ENCODE results near the gene LIPH.
"Not testable (repeated sequence)": the region's sequence is repeated elsewhere in the genome, so short reads cannot be mapped to it uniquely, and the experiment has no call there.

Gene LIPH

GRCh38 chr3:185479373-185479945, 72.9 kb downstream of the LIPH start:
- Histone ChIP-seq H3K9me2 (replicated peaks; ENCODE audit: low read depth, low read length) (no peaks in the 10 kb centered on the region), H3K9me3 (ENCODE audit: insufficient read depth, low read depth, low read length) (no peaks in the 10 kb centered on the region), H3K79me2 (ENCODE audit: insufficient read depth, low read length) (no peaks in the 10 kb centered on the region), H3K4me1 (ENCODE audit: insufficient read depth, low read length, poor library complexity, severe bottlenecking) (peaks cover 7% of the 10 kb centered on the region), H3K4me2 (ENCODE audit: low read depth, low read length, poor library complexity, severe bottlenecking) (no peak overlapping the region), H3K27me3 (ENCODE audit: insufficient read depth, low read length, poor library complexity, severe bottlenecking) (no peaks in the 10 kb centered on the region), H3F3A (ENCODE audit: low read depth) (no peaks in the 10 kb centered on the region), H3K36me3 (ENCODE audit: insufficient read depth, low read length) (no peaks in the 10 kb centered on the region), H3K9ac (ENCODE audit: low read depth, low read length, poor library complexity, severe bottlenecking) (no peak overlapping the region), H4K20me1 (ENCODE audit: insufficient read depth, low read length, poor library complexity, severe bottlenecking) (no peaks in the 10 kb centered on the region), H3K4me3 (ENCODE audit: low read length, poor library complexity, severe bottlenecking) (no peak overlapping the region), H2AFZ (ENCODE audit: low read length) (no peak overlapping the region)
- TF ChIP-seq CTCF (conservative IDR thresholded peaks at IDR 0.05; ENCODE audit: low read length) (no peak), EZH2phosphoT487 (IDR thresholded peaks at IDR 0.05; ENCODE audit: borderline replicate concordance) (no peak)

GRCh38 chr3:185477316-185477715, 75.1 kb downstream of the LIPH start:
- Histone ChIP-seq H3K4me3 (ENCODE audit: low read length, poor library complexity, severe bottlenecking) (no peak overlapping the region), H3K36me3 (ENCODE audit: insufficient read depth, low read length) (no peaks in the 10 kb centered on the region), H3K4me1 (ENCODE audit: insufficient read depth, low read length, poor library complexity, severe bottlenecking) (no peaks in the 10 kb centered on the region), H2AFZ (ENCODE audit: low read length) (no peak overlapping the region), H4K20me1 (ENCODE audit: insufficient read depth, low read length, poor library complexity, severe bottlenecking) (no peaks in the 10 kb centered on the region), H3K9me3 (ENCODE audit: insufficient read depth, low read depth, low read length) (no peaks in the 10 kb centered on the region), H3K9me2 (replicated peaks; ENCODE audit: low read depth, low read length) (no peaks in the 10 kb centered on the region), H3K27me3 (ENCODE audit: insufficient read depth, low read length, poor library complexity, severe bottlenecking) (no peaks in the 10 kb centered on the region), H3K79me2 (ENCODE audit: insufficient read depth, low read length) (no peaks in the 10 kb centered on the region), H3K9ac (ENCODE audit: low read depth, low read length, poor library complexity, severe bottlenecking) (no peak overlapping the region), H3K4me2 (ENCODE audit: low read depth, low read length, poor library complexity, severe bottlenecking) (no peak overlapping the region), H3F3A (ENCODE audit: low read depth) (no peaks in the 10 kb centered on the region)
- TF ChIP-seq EZH2phosphoT487 (IDR thresholded peaks at IDR 0.05; ENCODE audit: borderline replicate concordance) (no peak), CTCF (conservative IDR thresholded peaks at IDR 0.05; ENCODE audit: low read length) (no peak)

GRCh38 chr3:185474922-185475321, 77.5 kb downstream of the LIPH start:
- not testable (repeated sequence) for H2AFZ ChIP-seq (ENCODE audit: low read length); H3K4me2 ChIP-seq (ENCODE audit: low read depth, low read length, poor library complexity, severe bottlenecking); H3K4me3 ChIP-seq (ENCODE audit: low read length, poor library complexity, severe bottlenecking); H3K9me3 ChIP-seq (ENCODE audit: insufficient read depth, low read depth, low read length); H4K20me1 ChIP-seq (ENCODE audit: insufficient read depth, low read length, poor library complexity, severe bottlenecking); H3F3A ChIP-seq (ENCODE audit: low read depth); H3K27me3 ChIP-seq (ENCODE audit: insufficient read depth, low read length, poor library complexity, severe bottlenecking); H3K9ac ChIP-seq (ENCODE audit: low read depth, low read length, poor library complexity, severe bottlenecking); H3K4me1 ChIP-seq (ENCODE audit: insufficient read depth, low read length, poor library complexity, severe bottlenecking); H3K79me2 ChIP-seq (ENCODE audit: insufficient read depth, low read length); H3K36me3 ChIP-seq (ENCODE audit: insufficient read depth, low read length); H3K9me2 ChIP-seq (replicated peaks; ENCODE audit: low read depth, low read length)

- TF ChIP-seq CTCF (conservative IDR thresholded peaks at IDR 0.05; ENCODE audit: low read length): no peak
- no peak for TF ChIP-seq EZH2phosphoT487 (IDR thresholded peaks at IDR 0.05; ENCODE audit: borderline replicate concordance)
- H3K4me3 ChIP-seq (ENCODE audit: low read length, poor library complexity, severe bottlenecking): no peak overlapping the region
These were observed 79.0 kb downstream of the LIPH start for GRCh38 chr3:185473290-185473815.

More at GRCh38 chr3:185473290-185473815, 79.0 kb downstream of the LIPH start:
- Histone ChIP-seq H3K9ac (ENCODE audit: low read depth, low read length, poor library complexity, severe bottlenecking) (no peak overlapping the region), H3K27me3 (ENCODE audit: insufficient read depth, low read length, poor library complexity, severe bottlenecking) (no peaks in the 10 kb centered on the region), H3K4me1 (ENCODE audit: insufficient read depth, low read length, poor library complexity, severe bottlenecking) (no peaks in the 10 kb centered on the region), H3K9me3 (ENCODE audit: insufficient read depth, low read depth, low read length) (no peaks in the 10 kb centered on the region), H3F3A (ENCODE audit: low read depth) (no peaks in the 10 kb centered on the region), H3K79me2 (ENCODE audit: insufficient read depth, low read length) (no peaks in the 10 kb centered on the region), H2AFZ (ENCODE audit: low read length) (no peak overlapping the region), H3K36me3 (ENCODE audit: insufficient read depth, low read length) (no peaks in the 10 kb centered on the region), H3K4me2 (ENCODE audit: low read depth, low read length, poor library complexity, severe bottlenecking) (no peak overlapping the region), H3K9me2 (replicated peaks; ENCODE audit: low read depth, low read length) (no peaks in the 10 kb centered on the region), H4K20me1 (ENCODE audit: insufficient read depth, low read length, poor library complexity, severe bottlenecking) (no peaks in the 10 kb centered on the region)
